ENCODE measurements around the gene SULT2B1.
"Not testable (repeated sequence)": the region's sequence is repeated elsewhere in the genome, so short reads cannot be mapped to it uniquely, and the experiment has no call there.

Gene SULT2B1

GRCh38 chr19:48529156-48529555 is 22.8 kb upstream of the SULT2B1 start:
- no peak for DNase-seq (ENCODE audit: low read depth, low spot score)

- no peak for DNase-seq (ENCODE audit: low read depth, low spot score)
Observed at GRCh38 chr19:48530066-48530720, 21.8 kb upstream of the SULT2B1 start.

- DNase-seq (ENCODE audit: low read depth, low spot score): no peak
Observed at GRCh38 chr19:48530770-48531169, 21.2 kb upstream of the SULT2B1 start.

- DNase-seq (ENCODE audit: low read depth, low spot score): no peak
Observed at GRCh38 chr19:48533770-48534169, 18.2 kb upstream of the SULT2B1 start.

- DNase-seq (ENCODE audit: low read depth, low spot score): no peak
Observed at GRCh38 chr19:48537541-48537940, 14.4 kb upstream of the SULT2B1 start.

GRCh38 chr19:48538057-48538456 is 13.9 kb upstream of the SULT2B1 start:
- not testable (repeated sequence) for DNase-seq (ENCODE audit: low read depth, low spot score)

GRCh38 chr19:48539503-48540096 is 12.4 kb upstream of the SULT2B1 start:
- DNase-seq (ENCODE audit: low read depth, low spot score): no peak

GRCh38 chr19:48540110-48540509 is 11.9 kb upstream of the SULT2B1 start:
- DNase-seq (ENCODE audit: low read depth, low spot score): no peak

- no peak for DNase-seq (ENCODE audit: low read depth, low spot score)
Observed at GRCh38 chr19:48541813-48542212, 10.2 kb upstream of the SULT2B1 start.

GRCh38 chr19:48543121-48543710 is 8.8 kb upstream of the SULT2B1 start:
- no peak for DNase-seq (ENCODE audit: low read depth, low spot score)

GRCh38 chr19:48544856-48545750 is 6.9 kb upstream of the SULT2B1 start:
- DNase-seq (ENCODE audit: low read depth, low spot score): no peak

- no peak for DNase-seq (ENCODE audit: low read depth, low spot score)
Observed at GRCh38 chr19:48547722-48548121, 4.2 kb upstream of the SULT2B1 start.

- no peak for DNase-seq (ENCODE audit: low read depth, low spot score)
Observed at GRCh38 chr19:48548253-48548911, 3.6 kb upstream of the SULT2B1 start.

GRCh38 chr19:48549380-48549779 is 2.6 kb upstream of the SULT2B1 start:
- DNase-seq (ENCODE audit: low read depth, low spot score): no peak

- no peak for DNase-seq (ENCODE audit: low read depth, low spot score)
Observed at GRCh38 chr19:48552406-48553322, 692 bp downstream of the SULT2B1 start.

- no peak for DNase-seq (ENCODE audit: low read depth, low spot score)
Observed at GRCh38 chr19:48553676-48554384, 1.9 kb downstream of the SULT2B1 start.

GRCh38 chr19:48554385-48555091 is 2.6 kb downstream of the SULT2B1 start:
- DNase-seq (ENCODE audit: low read depth, low spot score): no peak

GRCh38 chr19:48556163-48556562 is 4.2 kb downstream of the SULT2B1 start:
- DNase-seq (ENCODE audit: low read depth, low spot score): no peak

GRCh38 chr19:48556825-48557224 is 4.9 kb downstream of the SULT2B1 start:
- no peak for DNase-seq (ENCODE audit: low read depth, low spot score)
